RWPE2 (cell line): ENCODE data around the gene CKAP5.
A peak's percentile ranks its signal among the peaks of the same experiment; 100 is the strongest.

ENCODE experiments used
- ATAC-seq: fragments of 200-7000 bp; cut with Tn5 transposase; 3 replicates; pipeline ENCODE4 v1.9.1; 2021; ENCODE audit warnings: low read depth
- DNase-seq: peaks from one replicate; pipeline ENCODE4 v3.0.0-alpha.2; 2020; ENCODE audit warnings: low spot score
- H3K27ac ChIP-seq: fragments of 450-650 bp; 2 replicates; pipeline ENCODE4 v1.5.1; 2017; ENCODE audit warnings: mild to moderate bottlenecking; ENCODE audit not compliant: poor library complexity, severe bottlenecking
- H3K27me3 ChIP-seq: fragments of 250-450 bp; sonication (Bioruptor Pico); 2 replicates; pipeline ENCODE4 v1.5.1; 2021; ENCODE audit warnings: mild to moderate bottlenecking, moderate library complexity; ENCODE audit not compliant: insufficient read depth, poor library complexity, severe bottlenecking
- H3K36me3 ChIP-seq: fragments of 250-450 bp; sonication (Bioruptor Pico); 2 replicates; pipeline ENCODE4 v1.5.1; 2020; ENCODE audit warnings: low read depth, mild to moderate bottlenecking, moderate library complexity
- H3K4me1 ChIP-seq: fragments of 250-450 bp; sonication (Bioruptor Pico); 2 replicates; pipeline ENCODE4 v1.5.1; 2021; ENCODE audit warnings: mild to moderate bottlenecking, moderate library complexity; ENCODE audit not compliant: insufficient read depth, poor library complexity, severe bottlenecking
- H3K4me3 ChIP-seq: fragments of 250-450 bp; sonication (Bioruptor Pico); 2 replicates; pipeline ENCODE4 v1.5.1; 2021; ENCODE audit warnings: mild to moderate bottlenecking, moderate library complexity; ENCODE audit not compliant: severe bottlenecking
- H3K9me3 ChIP-seq: fragments of 250-450 bp; sonication (Bioruptor Pico); 2 replicates; pipeline ENCODE4 v1.5.1; 2021; ENCODE audit warnings: mild to moderate bottlenecking, moderate library complexity; ENCODE audit not compliant: severe bottlenecking
- CTCF ChIP-seq: fragments of 450-650 bp; IDR thresholded peaks from one replicate; pipeline ENCODE4 v1.5.1; 2017; ENCODE audit warnings: mild to moderate bottlenecking, moderate library complexity; ENCODE audit not compliant: poor library complexity, severe bottlenecking

The CKAP5 gene

GRCh38 chr11:46695345-46696211 is 150.5 kb downstream of the CKAP5 start:
- Histone ChIP-seq H3K36me3 (peaks cover 22% of the 10 kb centered on the region), H3K27ac (no peak overlapping the region), H3K9me3 (no peaks in the 10 kb centered on the region), H3K4me3 (no peak overlapping the region), H3K27me3 (no peaks in the 10 kb centered on the region), H3K4me1 (no peaks in the 10 kb centered on the region)
- DNase-seq: no peak
- no peak for ATAC-seq
- no peak for TF ChIP-seq CTCF

- ATAC-seq (no peak), DNase-seq (no peak)
- H3K4me3 ChIP-seq: no peak overlapping the region
- peaks cover 22% of the 10 kb centered on the region for H3K36me3 ChIP-seq
- no peak for TF ChIP-seq CTCF
- H3K9me3 ChIP-seq: no peaks in the 10 kb centered on the region
- no peak overlapping the region for H3K27ac ChIP-seq
- no peaks in the 10 kb centered on the region for H3K4me1 ChIP-seq
- H3K27me3 ChIP-seq: no peaks in the 10 kb centered on the region
These were observed 151.5 kb downstream of the CKAP5 start for GRCh38 chr11:46694607-46695006.

GRCh38 chr11:46694072-46694471 is 152.0 kb downstream of the CKAP5 start:
- Histone ChIP-seq H3K9me3 (no peaks in the 10 kb centered on the region), H3K4me1 (no peaks in the 10 kb centered on the region), H3K4me3 (no peak overlapping the region), H3K27me3 (no peaks in the 10 kb centered on the region), H3K27ac (no peak overlapping the region), H3K36me3 (peaks cover 21% of the 10 kb centered on the region)
- DNase-seq (no peak), ATAC-seq (no peak)
- TF ChIP-seq CTCF: no peak

- H3K36me3 ChIP-seq: peaks cover 20% of the 10 kb centered on the region
- TF ChIP-seq CTCF: no peak
- DNase-seq: no peak
These were observed 152.5 kb downstream of the CKAP5 start for GRCh38 chr11:46693597-46694012.

More at GRCh38 chr11:46693597-46694012, 152.5 kb downstream of the CKAP5 start:
- H3K9me3 ChIP-seq: no peaks in the 10 kb centered on the region
- H3K4me1 ChIP-seq: no peaks in the 10 kb centered on the region
- H3K4me3 ChIP-seq: no peak overlapping the region
- ATAC-seq: peak; percentile 26; the same call in 1 of the 3 replicates
- H3K27ac ChIP-seq: no peak overlapping the region
- no peaks in the 10 kb centered on the region for H3K27me3 ChIP-seq
